ENCODE data around the gene GAREM2.

DNA sequence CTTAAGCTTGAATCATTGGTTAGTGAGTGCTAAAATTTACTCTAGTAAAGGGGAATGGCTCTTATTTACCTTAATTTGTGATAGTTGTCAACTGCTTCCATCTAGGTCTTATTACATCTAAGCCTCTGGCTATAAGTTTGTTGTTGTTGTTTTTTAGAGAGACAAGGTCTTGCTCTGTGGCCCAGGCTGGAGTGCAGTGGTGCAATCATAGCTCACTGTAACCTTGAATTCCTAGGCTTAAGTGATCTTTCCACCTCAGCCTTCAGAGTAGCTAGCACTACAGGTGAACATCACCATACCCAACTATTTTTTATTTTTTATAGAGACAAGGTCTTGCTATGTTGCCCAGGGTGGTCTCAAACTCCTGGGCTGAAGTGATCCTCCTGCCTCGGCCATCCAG, 65.0 kb downstream of the GAREM2 start:
- TF ChIP-seq, protein P1, sequence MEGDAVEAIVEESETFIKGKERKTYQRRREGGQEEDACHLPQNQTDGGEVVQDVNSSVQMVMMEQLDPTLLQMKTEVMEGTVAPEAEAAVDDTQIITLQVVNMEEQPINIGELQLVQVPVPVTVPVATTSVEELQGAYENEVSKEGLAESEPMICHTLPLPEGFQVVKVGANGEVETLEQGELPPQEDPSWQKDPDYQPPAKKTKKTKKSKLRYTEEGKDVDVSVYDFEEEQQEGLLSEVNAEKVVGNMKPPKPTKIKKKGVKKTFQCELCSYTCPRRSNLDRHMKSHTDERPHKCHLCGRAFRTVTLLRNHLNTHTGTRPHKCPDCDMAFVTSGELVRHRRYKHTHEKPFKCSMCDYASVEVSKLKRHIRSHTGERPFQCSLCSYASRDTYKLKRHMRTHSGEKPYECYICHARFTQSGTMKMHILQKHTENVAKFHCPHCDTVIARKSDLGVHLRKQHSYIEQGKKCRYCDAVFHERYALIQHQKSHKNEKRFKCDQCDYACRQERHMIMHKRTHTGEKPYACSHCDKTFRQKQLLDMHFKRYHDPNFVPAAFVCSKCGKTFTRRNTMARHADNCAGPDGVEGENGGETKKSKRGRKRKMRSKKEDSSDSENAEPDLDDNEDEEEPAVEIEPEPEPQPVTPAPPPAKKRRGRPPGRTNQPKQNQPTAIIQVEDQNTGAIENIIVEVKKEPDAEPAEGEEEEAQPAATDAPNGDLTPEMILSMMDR (IDR thresholded peaks at IDR 0.05) = no peak
- no peak for TF ChIP-seq POLR2A (IDR thresholded peaks at IDR 0.05)
